HEK293T (cell line): ENCODE measurements around the gene MYO7A.

Experiments used
- CTCF ChIA-PET: fragments of 350-600 bp; formaldehyde crosslinking; extraction: SDS; loops from one replicate; lab custom pipeline; 2021; ENCODE audit warnings: antibody characterized with exemption, inconsistent platforms; lab: Yijun Ruan, JAX
- POLR2A ChIA-PET: fragments of 350-600 bp; formaldehyde crosslinking; extraction: SDS; loops from one replicate; lab custom pipeline; 2020; ENCODE audit warnings: antibody characterized with exemption, inconsistent platforms; lab: Yijun Ruan, JAX
- DNase-seq: peaks from one replicate; pipeline ENCODE4 v3.0.0; 2012; ENCODE audit warnings: mixed read lengths; ENCODE audit errors: extremely low spot score
- ARNT ChIP-seq: fragments of 450-650 bp; IDR thresholded peaks from 2 replicates; pipeline ENCODE4 v1.6.1; 2017; ENCODE audit warnings: mild to moderate bottlenecking
- BHLHE40 ChIP-seq: fragments of 450-650 bp; IDR thresholded peaks from 2 replicates; pipeline ENCODE4 v1.6.1; 2016; ENCODE audit warnings: mild to moderate bottlenecking, moderate library complexity, borderline replicate concordance
- CTBP1 ChIP-seq: fragments of 450-650 bp; IDR thresholded peaks from 2 replicates; pipeline ENCODE4 v1.6.1; 2016; ENCODE audit warnings: borderline replicate concordance
- ELF4 ChIP-seq: fragments of 450-650 bp; IDR thresholded peaks from 2 replicates; pipeline ENCODE4 v1.6.1; 2017; ENCODE audit warnings: antibody characterized with exemption
- FOXA1 ChIP-seq: fragments of 450-650 bp; IDR thresholded peaks from 2 replicates; pipeline ENCODE4 v1.6.1; 2016; ENCODE audit warnings: mild to moderate bottlenecking
- FOXK2 ChIP-seq: fragments of 450-650 bp; IDR thresholded peaks from 2 replicates; pipeline ENCODE4 v1.6.1; 2016; ENCODE audit warnings: mild to moderate bottlenecking
- FOXM1 ChIP-seq: fragments of 450-650 bp; IDR thresholded peaks from 2 replicates; pipeline ENCODE4 v1.6.1; 2017; ENCODE audit warnings: mild to moderate bottlenecking, borderline replicate concordance
- HDGF ChIP-seq: fragments of 450-650 bp; IDR thresholded peaks from 2 replicates; pipeline ENCODE4 v1.6.1; 2017; ENCODE audit warnings: antibody characterized with exemption, borderline replicate concordance
- L3MBTL2 ChIP-seq: fragments of 450-650 bp; conservative IDR thresholded peaks from 2 replicates; pipeline ENCODE4 v1.6.1; 2016; ENCODE audit warnings: mild to moderate bottlenecking
- LEF1 ChIP-seq: fragments of 450-650 bp; IDR thresholded peaks from 2 replicates; pipeline ENCODE4 v1.6.1; 2017; ENCODE audit warnings: mild to moderate bottlenecking, borderline replicate concordance
- NFRKB ChIP-seq: fragments of 450-650 bp; IDR thresholded peaks from 2 replicates; pipeline ENCODE4 v1.6.1; 2016; ENCODE audit warnings: mild to moderate bottlenecking, moderate library complexity
- SP1 ChIP-seq: fragments of 450-650 bp; IDR thresholded peaks from 2 replicates; pipeline ENCODE4 v1.6.1; 2017
- SUZ12 ChIP-seq: fragments of 450-650 bp; IDR thresholded peaks from 2 replicates; pipeline ENCODE4 v1.6.1; 2016; ENCODE audit warnings: mild to moderate bottlenecking
- TARDBP ChIP-seq: fragments of 450-650 bp; IDR thresholded peaks from 2 replicates; pipeline ENCODE4 v1.6.1; 2016
- ZNF384 ChIP-seq: fragments of 450-650 bp; IDR thresholded peaks from 2 replicates; pipeline ENCODE4 v1.6.1; 2016
- TF ChIP-seq, protein P1 (sequence below): fragments of 450-650 bp; IDR thresholded peaks from 2 replicates; pipeline ENCODE4 v1.6.1; 2016

The MYO7A gene

DNA sequence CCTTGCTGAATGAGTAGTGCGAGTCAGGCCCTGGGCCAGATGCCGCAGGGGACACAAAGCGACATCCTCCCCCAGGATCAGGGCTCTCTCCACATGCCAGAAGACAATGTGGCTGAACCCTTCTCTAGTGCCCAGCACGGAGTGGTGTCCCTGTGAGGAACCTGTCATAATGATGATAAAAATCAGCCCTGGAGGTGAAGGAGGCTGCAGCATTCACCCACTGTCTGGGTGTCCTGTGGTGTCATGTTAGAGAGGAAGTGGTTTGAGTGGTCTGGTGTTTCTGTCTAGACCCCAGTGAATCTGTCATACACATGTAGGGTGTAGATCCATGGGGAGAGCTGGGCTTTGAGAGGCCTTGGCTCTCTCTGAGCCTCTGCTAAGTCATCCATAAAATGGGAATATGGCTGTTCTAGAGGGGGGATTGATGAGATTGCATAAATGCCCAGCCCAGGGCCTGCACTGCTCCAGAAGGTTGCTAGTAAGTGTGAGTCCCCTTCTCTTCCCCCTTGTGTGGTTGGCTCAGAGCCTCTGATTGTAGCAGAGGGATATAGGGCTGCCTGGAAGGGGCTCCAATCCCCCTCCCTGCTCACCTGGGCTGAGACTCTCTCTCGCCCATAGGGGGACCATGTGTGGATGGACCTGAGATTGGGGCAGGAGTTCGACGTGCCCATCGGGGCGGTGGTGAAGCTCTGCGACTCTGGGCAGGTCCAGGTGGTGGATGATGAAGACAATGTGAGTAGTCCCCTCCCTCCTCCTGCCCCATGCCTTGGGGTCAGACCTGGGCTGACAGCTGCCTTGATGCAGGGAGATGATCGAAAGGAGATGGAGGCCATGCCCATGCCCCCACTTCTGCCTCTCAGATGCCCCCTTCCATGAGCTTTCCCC is 14.3 kb downstream of the MYO7A start:
- DNase-seq, result no peak
- ChIA-PET CTCF (no interaction called here), POLR2A (no interaction called here)
- TF ChIP-seq FOXK2 (no peak), BHLHE40 (no peak), TARDBP (no peak)

DNA sequence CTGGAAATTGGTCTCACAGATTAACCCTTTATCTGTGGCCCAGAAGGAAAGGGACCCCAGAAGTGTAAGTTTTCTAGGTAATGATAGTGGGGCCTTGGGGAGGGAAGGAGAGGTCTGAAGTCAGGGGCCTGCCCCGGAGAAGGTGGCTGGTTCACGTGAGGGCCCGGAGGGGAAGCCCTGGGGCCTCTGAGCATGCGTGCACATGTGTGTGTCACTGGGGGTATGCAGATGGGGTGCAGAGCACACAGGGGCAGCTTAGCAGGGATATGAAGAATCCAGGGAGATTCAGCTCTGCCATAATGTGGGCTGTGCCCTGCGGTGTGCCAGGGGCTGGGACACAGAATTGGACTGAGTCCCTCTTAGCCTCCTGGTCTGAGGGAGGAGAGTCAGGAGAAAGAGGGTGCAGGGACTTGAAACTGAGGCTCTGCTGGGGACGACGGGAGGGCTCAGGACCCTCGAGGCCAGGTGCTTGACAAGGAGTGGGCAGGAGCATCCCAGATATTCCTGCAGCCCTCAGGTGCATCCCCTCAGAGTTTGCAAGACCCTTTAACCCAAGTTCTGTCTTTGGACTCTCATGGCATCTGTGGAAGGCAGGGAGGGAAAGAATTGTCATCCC is 15.5 kb downstream of the MYO7A start:
- POLR2A ChIA-PET, result no interaction called here
- TF ChIP-seq, protein P1, sequence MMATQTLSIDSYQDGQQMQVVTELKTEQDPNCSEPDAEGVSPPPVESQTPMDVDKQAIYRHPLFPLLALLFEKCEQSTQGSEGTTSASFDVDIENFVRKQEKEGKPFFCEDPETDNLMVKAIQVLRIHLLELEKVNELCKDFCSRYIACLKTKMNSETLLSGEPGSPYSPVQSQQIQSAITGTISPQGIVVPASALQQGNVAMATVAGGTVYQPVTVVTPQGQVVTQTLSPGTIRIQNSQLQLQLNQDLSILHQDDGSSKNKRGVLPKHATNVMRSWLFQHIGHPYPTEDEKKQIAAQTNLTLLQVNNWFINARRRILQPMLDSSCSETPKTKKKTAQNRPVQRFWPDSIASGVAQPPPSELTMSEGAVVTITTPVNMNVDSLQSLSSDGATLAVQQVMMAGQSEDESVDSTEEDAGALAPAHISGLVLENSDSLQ, result no peak
- no peak for TF ChIP-seq BHLHE40
- no peak for TF ChIP-seq CTBP1
- TF ChIP-seq TARDBP, result no peak
- no peak for TF ChIP-seq FOXK2
- TF ChIP-seq ELF4, result no peak
- no peak for TF ChIP-seq HDGF
- no peak for TF ChIP-seq L3MBTL2
- TF ChIP-seq LEF1, result no peak
- no peak for TF ChIP-seq SUZ12
- no peak for TF ChIP-seq ZNF384
- TF ChIP-seq FOXA1, result no peak
- TF ChIP-seq SP1, result no peak
- TF ChIP-seq ARNT, result no peak
- no peak for TF ChIP-seq FOXM1
- TF ChIP-seq NFRKB, result no peak
- no peak for DNase-seq
- CTCF ChIA-PET, result no interaction called here

DNA sequence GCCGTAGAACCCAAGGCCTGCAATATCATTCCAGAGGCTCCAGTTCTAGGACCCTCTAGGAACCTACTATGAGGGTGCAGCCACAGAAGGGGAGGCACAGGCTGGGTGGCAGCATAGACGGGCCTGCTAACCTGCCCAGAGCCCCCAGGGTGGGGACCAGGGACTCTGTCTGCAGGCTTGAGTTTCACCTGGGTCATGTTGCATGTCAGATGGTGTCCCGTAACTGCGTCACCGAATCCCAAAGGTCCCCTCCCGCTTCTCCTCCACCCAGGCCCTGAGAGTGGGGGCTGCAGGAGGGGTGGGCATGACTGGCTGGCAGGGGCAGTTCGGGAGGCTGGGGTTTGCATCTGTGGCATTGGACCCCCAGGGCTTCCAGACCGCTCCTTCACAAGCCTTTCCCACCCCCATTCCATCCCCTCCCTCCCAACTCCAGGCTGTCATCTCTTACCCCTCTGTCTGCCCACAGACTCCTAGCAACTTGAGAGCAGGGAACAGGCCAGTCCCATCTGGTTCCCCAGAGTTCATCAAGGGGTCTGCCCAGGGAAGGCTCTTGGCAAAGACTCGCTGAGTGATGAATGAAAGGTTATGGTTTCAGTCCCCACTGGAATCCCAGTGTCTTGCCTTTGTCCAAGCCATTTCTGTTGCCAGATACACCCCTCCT is 16.3 kb downstream of the MYO7A start:
- no peak for DNase-seq
- CTCF ChIA-PET, result no interaction called here
- TF ChIP-seq CTBP1 (no peak), SP1 (no peak), L3MBTL2 (no peak)
- TF ChIP-seq, protein P1, result no peak
- POLR2A ChIA-PET, result no interaction called here

DNA sequence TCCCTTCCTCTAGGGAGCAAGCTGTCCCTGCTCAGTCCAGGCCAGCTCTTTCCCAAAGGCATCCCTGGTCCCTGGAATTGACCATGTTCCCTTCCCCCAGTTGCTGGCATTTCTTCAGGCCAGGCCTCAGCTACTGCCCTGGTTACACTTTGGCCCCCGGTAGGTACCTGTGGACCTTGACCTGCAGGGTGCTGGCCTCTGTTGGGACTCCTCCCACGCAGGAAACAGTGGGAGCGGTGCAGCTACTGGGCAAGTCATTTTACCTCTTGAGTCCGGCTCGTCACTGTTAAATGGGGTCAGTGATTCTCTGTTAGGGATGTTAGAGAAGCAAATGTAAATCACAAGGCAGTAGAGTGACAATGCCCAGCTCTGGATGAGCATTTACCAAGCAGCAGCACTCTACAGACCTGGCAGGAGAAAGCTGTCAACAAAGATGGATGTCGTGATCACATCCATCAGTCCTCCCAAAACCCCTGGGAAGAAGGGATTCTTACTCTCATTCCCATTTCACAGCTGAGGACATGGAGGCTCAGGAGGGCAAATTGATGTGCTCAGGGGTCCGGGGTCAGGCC is 16.9 kb downstream of the MYO7A start:
- TF ChIP-seq FOXA1 (no peak), LEF1 (no peak), BHLHE40 (no peak), TARDBP (no peak), FOXK2 (no peak), ZNF384 (no peak), FOXM1 (no peak), SUZ12 (no peak), HDGF (no peak), L3MBTL2 (no peak), SP1 (no peak), CTBP1 (no peak), NFRKB (no peak), ELF4 (no peak), ARNT (no peak)
- TF ChIP-seq, protein P1, result no peak
- ChIA-PET CTCF (no interaction called here), POLR2A (no interaction called here)
- no peak for DNase-seq

DNA sequence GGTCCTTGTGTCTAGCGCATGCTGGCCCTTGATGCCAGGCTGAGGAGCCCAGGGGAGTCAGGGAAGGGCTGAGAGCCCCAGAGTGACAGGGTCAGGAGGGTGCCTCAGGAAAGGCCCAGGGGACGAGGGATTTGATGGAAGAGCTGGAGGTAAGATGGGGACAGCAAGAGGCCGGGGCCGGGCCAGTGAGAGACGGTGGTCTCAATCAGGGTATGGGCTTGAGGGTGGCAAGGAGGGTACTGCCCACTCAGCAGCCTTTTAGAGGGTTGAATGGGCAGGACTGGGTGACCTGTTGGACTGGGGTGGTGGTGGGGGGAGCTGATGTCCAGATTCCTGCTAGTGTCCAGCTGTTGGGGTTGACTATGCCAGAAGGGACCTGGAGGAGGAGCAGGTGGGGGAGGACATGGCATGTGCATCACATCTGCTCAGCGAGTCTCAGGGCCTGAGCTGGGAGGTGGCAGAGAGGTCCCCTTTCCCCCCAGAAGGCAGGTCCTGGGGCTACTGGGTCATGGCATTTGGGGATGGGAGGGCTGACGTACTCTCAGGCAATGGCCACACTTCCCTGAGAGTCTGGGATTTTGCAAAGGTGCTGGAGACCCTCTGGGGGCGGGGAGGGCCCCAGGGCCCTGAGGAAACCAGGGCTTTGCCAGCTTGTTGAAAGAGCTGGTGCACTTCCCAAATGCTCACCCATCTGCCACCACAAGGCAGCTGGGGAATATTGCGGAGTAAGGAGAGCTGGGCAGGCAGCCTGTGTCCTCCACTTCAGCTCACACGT is 18.4 kb downstream of the MYO7A start:
- TF ChIP-seq FOXM1, result no peak
- no peak for TF ChIP-seq LEF1
- no peak for TF ChIP-seq HDGF
- no peak for TF ChIP-seq SUZ12
- no peak for TF ChIP-seq ARNT
- TF ChIP-seq CTBP1, result no peak
- TF ChIP-seq FOXA1, result no peak
- TF ChIP-seq FOXK2, result no peak
- TF ChIP-seq, protein P1, result no peak
- TF ChIP-seq ZNF384, result no peak
- no peak for TF ChIP-seq L3MBTL2
- TF ChIP-seq TARDBP, result no peak
- no peak for TF ChIP-seq ELF4
- TF ChIP-seq BHLHE40, result no peak
- no peak for TF ChIP-seq NFRKB
- no peak for TF ChIP-seq SP1
- ChIA-PET CTCF (no interaction called here), POLR2A (no interaction called here)
- DNase-seq, result no peak
